Measurements from ENCODE around the gene RRP8. TPM values are rescaled to one million over a fixed set of nuclear protein-coding genes. Genes with fewer than 3 reads are reported as not detected.
A peak's percentile ranks its signal among the peaks of the same experiment; 100 is the strongest.

Gene RRP8
- total RNA-seq, 1 experiment from 2014 or later, result 15.1 TPM

- H3K27me3 ChIP-seq (ENCODE audit: low read length), result no peaks in the 10 kb centered on the region
- ATAC-seq, result no peak
- peaks cover 3% of the 10 kb centered on the region; the same call in 1 of the 2 replicates for H3K79me2 ChIP-seq (ENCODE audit: low read length)
- no TSS peak for BruUV-seq (replicated peaks)
- H4K20me1 ChIP-seq (ENCODE audit: low read length), result no peaks in the 10 kb centered on the region
- H3F3A ChIP-seq (ENCODE audit: low read length, unreplicated experiment), result no peaks in the 10 kb centered on the region
- ChIA-PET CTCF (interaction anchor here (0.5 to 0.7 kb wide), 3 partner anchors 14 to 86 kb away, joined by 3 to 10 read pairs (median 4); partner anchors contain the start of gene MRPL17), POLR2A (ENCODE audit: unreplicated experiment) (interaction anchor here (0.6 kb wide), 1 partner anchor 66 kb away, joined by 4 read pairs; the partner anchor contains the start of gene MRPL17)
- peaks cover 22% of the 10 kb centered on the region for H3K4me1 ChIP-seq (ENCODE audit: insufficient read depth, low read length)
- H3K27ac ChIP-seq (ENCODE audit: low read length), result no peak overlapping the region
- H3K9me2 ChIP-seq (replicated peaks; ENCODE audit: low read length), result no peaks in the 10 kb centered on the region
- no peaks in the 10 kb centered on the region for H3K9me3 ChIP-seq (ENCODE audit: low read length)
- intact Hi-C loops (cut with micrococcal nuclease), result no loop called here
- DNase-seq, result no peak
- TF ChIP-seq EZH2 (IDR thresholded peaks at IDR 0.05; ENCODE audit: low read length, unreplicated experiment), result no peak
- TF ChIP-seq CTCF (conservative IDR thresholded peaks at IDR 0.05; ENCODE audit: low read depth, low read length), result no peak
- no peak for TF ChIP-seq EZH2phosphoT487 (IDR thresholded peaks at IDR 0.05; ENCODE audit: borderline replicate concordance, low read length)
- H2AFZ ChIP-seq (ENCODE audit: low read length), result no peak overlapping the region
- no peak overlapping the region for H3K9ac ChIP-seq (ENCODE audit: low read length)
- 0 out of 2 replicates have a peak overlapping the region, but pooled peaks have one; percentile 79 for H3K4me3 ChIP-seq (ENCODE audit: low read length)
- peak overlapping the region; percentile 98 for H3K4me2 ChIP-seq (ENCODE audit: low read length)
- H3K36me3 ChIP-seq (ENCODE audit: low read depth, low read length), result no peaks in the 10 kb centered on the region
Measured at GRCh38 chr11:6617315-6617781, 13.9 kb upstream of the RRP8 start.

- no peaks in the 10 kb centered on the region for H3F3A ChIP-seq (ENCODE audit: low read length, unreplicated experiment)
- intact Hi-C loops (cut with micrococcal nuclease), result no loop called here
- H2AFZ ChIP-seq (ENCODE audit: low read length), result no peak overlapping the region
- no peak for TF ChIP-seq EZH2phosphoT487 (IDR thresholded peaks at IDR 0.05; ENCODE audit: borderline replicate concordance, low read length)
- no peak for TF ChIP-seq CTCF (conservative IDR thresholded peaks at IDR 0.05; ENCODE audit: low read depth, low read length)
- BruUV-seq (replicated peaks), result no TSS peak
- peaks cover 4% of the 10 kb centered on the region for H3K79me2 ChIP-seq (ENCODE audit: low read length)
- no peaks in the 10 kb centered on the region for H3K36me3 ChIP-seq (ENCODE audit: low read depth, low read length)
- ChIA-PET POLR2A (ENCODE audit: unreplicated experiment) (no interaction called here), CTCF (no interaction called here)
- no peaks in the 10 kb centered on the region for H3K9me2 ChIP-seq (replicated peaks; ENCODE audit: low read length)
- H3K4me2 ChIP-seq (ENCODE audit: low read length), result no peak overlapping the region
- ATAC-seq (no peak), DNase-seq (no peak)
- H4K20me1 ChIP-seq (ENCODE audit: low read length), result no peaks in the 10 kb centered on the region
- no peak overlapping the region for H3K27ac ChIP-seq (ENCODE audit: low read length)
- H3K4me1 ChIP-seq (ENCODE audit: insufficient read depth, low read length), result peaks cover 22% of the 10 kb centered on the region
- no peaks in the 10 kb centered on the region for H3K27me3 ChIP-seq (ENCODE audit: low read length)
- no peak overlapping the region for H3K9ac ChIP-seq (ENCODE audit: low read length)
- H3K9me3 ChIP-seq (ENCODE audit: low read length), result no peaks in the 10 kb centered on the region
- no peak overlapping the region for H3K4me3 ChIP-seq (ENCODE audit: low read length)
Measured at GRCh38 chr11:6616596-6617250, 13.3 kb upstream of the RRP8 start.

GRCh38 chr11:6615882-6616585, 12.6 kb upstream of the RRP8 start:
- ATAC-seq (no peak), DNase-seq (no peak)
- Histone ChIP-seq H3K4me1 (ENCODE audit: insufficient read depth, low read length) (peaks cover 26% of the 10 kb centered on the region), H4K20me1 (ENCODE audit: low read length) (no peaks in the 10 kb centered on the region), H3K9me3 (ENCODE audit: low read length) (no peaks in the 10 kb centered on the region), H3F3A (ENCODE audit: low read length, unreplicated experiment) (no peaks in the 10 kb centered on the region), H3K4me2 (ENCODE audit: low read length) (no peak overlapping the region), H3K36me3 (ENCODE audit: low read depth, low read length) (peaks cover 2% of the 10 kb centered on the region; the same call in 1 of the 2 replicates), H2AFZ (ENCODE audit: low read length) (no peak overlapping the region), H3K79me2 (ENCODE audit: low read length) (peaks cover 11% of the 10 kb centered on the region), H3K27me3 (ENCODE audit: low read length) (no peaks in the 10 kb centered on the region), H3K27ac (ENCODE audit: low read length) (no peak overlapping the region), H3K4me3 (ENCODE audit: low read length) (no peak overlapping the region), H3K9me2 (replicated peaks; ENCODE audit: low read length) (no peaks in the 10 kb centered on the region), H3K9ac (ENCODE audit: low read length) (no peak overlapping the region)
- CTCF ChIA-PET, result no interaction called here
- no peak for TF ChIP-seq EZH2phosphoT487 (IDR thresholded peaks at IDR 0.05; ENCODE audit: borderline replicate concordance, low read length)
- TF ChIP-seq EZH2 (IDR thresholded peaks at IDR 0.05; ENCODE audit: low read length, unreplicated experiment), result no peak
- TF ChIP-seq CTCF (conservative IDR thresholded peaks at IDR 0.05; ENCODE audit: low read depth, low read length), result no peak
- intact Hi-C loops (cut with micrococcal nuclease), result no loop called here
- BruUV-seq (replicated peaks), result no TSS peak
- POLR2A ChIA-PET (ENCODE audit: unreplicated experiment), result no interaction called here
